Activated T-cell treated with anti-CD3 and anti-CD28 coated beads, Interleukin-2, amount 50 U/mL, for 72 hours (primary cell): ENCODE data around the gene NKIRAS1. TPM values are rescaled to one million over a fixed set of nuclear protein-coding genes. Genes with fewer than 3 reads are reported as not detected.
"Not testable (repeated sequence)": the region's sequence is repeated elsewhere in the genome, so short reads cannot be mapped to it uniquely, and the experiment has no call there.

Experiments
- ATAC-seq, 2 donors: fragments of 150-1000 bp; cut with Tn5 transposase; replicated peaks in 1 of 2; 2 replicates each; pipeline ENCODE4 v1.10.0; 2021; ENCODE audit warnings: moderate library complexity in 2 of 2, mild to moderate bottlenecking in 1 of 2
- DNase-seq, 2 donors: peaks; one replicate each; pipeline ENCODE4 v3.0.0; 2021 to 2022; ENCODE audit warnings: mixed read lengths in 1 of 2
- H3K27ac Mint-ChIP-seq: one replicate; pipeline ENCODE4 v1.8.0; 2022; ENCODE audit warnings: mild to moderate bottlenecking, moderate library complexity, mixed read lengths
- H3K27me3 Mint-ChIP-seq: one replicate; pipeline ENCODE4 v1.8.0; 2022; ENCODE audit warnings: low read depth, mixed read lengths
- H3K36me3 Mint-ChIP-seq, 2 donors: one replicate each; pipeline ENCODE4 v1.8.0; 2022; ENCODE audit warnings: mixed read lengths in 2 of 2, mild to moderate bottlenecking in 1 of 2; ENCODE audit not compliant: insufficient read depth in 2 of 2
- H3K4me1 Mint-ChIP-seq: one replicate; pipeline ENCODE4 v1.8.0; 2022; ENCODE audit warnings: low read depth, mixed read lengths
- H3K4me3 Mint-ChIP-seq, 2 donors: one replicate each; pipeline ENCODE4 v1.8.0; 2022; ENCODE audit warnings: mild to moderate bottlenecking in 2 of 2, mixed read lengths in 2 of 2, moderate library complexity in 2 of 2
- H3K9me3 Mint-ChIP-seq, 2 donors: one replicate each; pipeline ENCODE4 v1.8.0; 2022; ENCODE audit warnings: mixed read lengths in 2 of 2
- total RNA-seq, 2 donors: library from RNA; stranded (reverse); gene quantifications; one replicate each; pipeline ENCODE4 v1.2.3, GENCODE V29; 2022

NKIRAS1 gene
- total RNA-seq, 2 donors from 2014 or later = 2.5 to 3.6 TPM

- no peaks in the 10 kb centered on the region for H3K27me3 Mint-ChIP-seq
- H3K4me1 Mint-ChIP-seq = peaks cover 13% of the 10 kb centered on the region
- no peak overlapping the region for H3K27ac Mint-ChIP-seq
- no peak overlapping the region for H3K4me3 Mint-ChIP-seq
- no peak for ATAC-seq
- H3K36me3 Mint-ChIP-seq = peaks cover 0 to 5% of the 10 kb centered on the region in 2 donors
- H3K9me3 Mint-ChIP-seq = no peaks in the 10 kb centered on the region
- no peak for DNase-seq
Measured at GRCh38 chr3:23884481-23884880, 32.3 kb downstream of the NKIRAS1 start.

GRCh38 chr3:23882487-23882918, 34.3 kb downstream of the NKIRAS1 start:
- no peak for ATAC-seq
- Mint-ChIP-seq H3K36me3 (peaks cover 0 to 5% of the 10 kb centered on the region in 2 donors), H3K27ac (no peak overlapping the region), H3K27me3 (no peaks in the 10 kb centered on the region), H3K4me1 (peaks cover 13% of the 10 kb centered on the region), H3K4me3 (no peak overlapping the region), H3K9me3 (no peaks in the 10 kb centered on the region)
- no peak for DNase-seq

GRCh38 chr3:23881993-23882392, 34.8 kb downstream of the NKIRAS1 start:
- Mint-ChIP-seq H3K4me1 (peaks cover 13% of the 10 kb centered on the region), H3K4me3 (peak overlapping the region; percentile 38 to 58)
- not testable (repeated sequence) for DNase-seq, ATAC-seq, H3K27me3 Mint-ChIP-seq, H3K36me3 Mint-ChIP-seq, H3K27ac Mint-ChIP-seq, H3K9me3 Mint-ChIP-seq

- DNase-seq (no peak), ATAC-seq (no peak)
- no peaks in the 10 kb centered on the region for H3K9me3 Mint-ChIP-seq
- peaks cover 0 to 3% of the 10 kb centered on the region in 2 donors for H3K36me3 Mint-ChIP-seq
- no peak overlapping the region for H3K27ac Mint-ChIP-seq
- peaks cover 19% of the 10 kb centered on the region for H3K4me1 Mint-ChIP-seq
- H3K4me3 Mint-ChIP-seq = no peak overlapping the region
- no peaks in the 10 kb centered on the region for H3K27me3 Mint-ChIP-seq
Measured at GRCh38 chr3:23880703-23881339, 36.0 kb downstream of the NKIRAS1 start.

- peaks cover 19% of the 10 kb centered on the region for H3K4me1 Mint-ChIP-seq
- H3K4me3 Mint-ChIP-seq = no peak overlapping the region
- no peak overlapping the region for H3K27ac Mint-ChIP-seq
- DNase-seq (no peak), ATAC-seq (no peak)
- no peaks in the 10 kb centered on the region for H3K9me3 Mint-ChIP-seq
- peaks cover 0 to 3% of the 10 kb centered on the region in 2 donors for H3K36me3 Mint-ChIP-seq
- no peaks in the 10 kb centered on the region for H3K27me3 Mint-ChIP-seq
Measured at GRCh38 chr3:23879485-23879884, 37.3 kb downstream of the NKIRAS1 start.

GRCh38 chr3:23877329-23877980, 39.3 kb downstream of the NKIRAS1 start:
- ATAC-seq = no peak
- no peak for DNase-seq
- peaks cover 19% of the 10 kb centered on the region for H3K4me1 Mint-ChIP-seq
- H3K27me3 Mint-ChIP-seq = no peaks in the 10 kb centered on the region
- H3K9me3 Mint-ChIP-seq = no peaks in the 10 kb centered on the region
- H3K4me3 Mint-ChIP-seq = no peak overlapping the region
- H3K27ac Mint-ChIP-seq = no peak overlapping the region
- H3K36me3 Mint-ChIP-seq = peaks cover 0 to 3% of the 10 kb centered on the region in 2 donors

GRCh38 chr3:23876923-23877322, 39.9 kb downstream of the NKIRAS1 start:
- Mint-ChIP-seq H3K36me3 (peaks cover 0 to 3% of the 10 kb centered on the region in 2 donors), H3K9me3 (no peaks in the 10 kb centered on the region), H3K27me3 (no peaks in the 10 kb centered on the region), H3K4me3 (no peak overlapping the region), H3K4me1 (peaks cover 17% of the 10 kb centered on the region), H3K27ac (no peak overlapping the region)
- DNase-seq (no peak), ATAC-seq (no peak)

- DNase-seq (no peak), ATAC-seq (no peak)
- H3K27me3 Mint-ChIP-seq = no peaks in the 10 kb centered on the region
- peaks cover 7% of the 10 kb centered on the region for H3K4me1 Mint-ChIP-seq
- no peaks in the 10 kb centered on the region for H3K9me3 Mint-ChIP-seq
- H3K4me3 Mint-ChIP-seq = no peak overlapping the region
- no peak overlapping the region for H3K27ac Mint-ChIP-seq
- H3K36me3 Mint-ChIP-seq = no peaks in the 10 kb centered on the region
Measured at GRCh38 chr3:23875113-23875725, 41.6 kb downstream of the NKIRAS1 start.

GRCh38 chr3:23874359-23875112, 42.3 kb downstream of the NKIRAS1 start:
- H3K9me3 Mint-ChIP-seq = no peaks in the 10 kb centered on the region
- no peaks in the 10 kb centered on the region for H3K27me3 Mint-ChIP-seq
- DNase-seq = no peak

GRCh38 chr3:23873941-23874340, 42.8 kb downstream of the NKIRAS1 start:
- H3K9me3 Mint-ChIP-seq = no peaks in the 10 kb centered on the region
- no peak overlapping the region for H3K27ac Mint-ChIP-seq

More at GRCh38 chr3:23874359-23875112, 42.3 kb downstream of the NKIRAS1 start:
- peaks cover 7% of the 10 kb centered on the region for H3K4me1 Mint-ChIP-seq
- no peak overlapping the region for H3K4me3 Mint-ChIP-seq
- ATAC-seq = no peak
- no peaks in the 10 kb centered on the region for H3K36me3 Mint-ChIP-seq
- H3K27ac Mint-ChIP-seq = no peak overlapping the region

GRCh38 chr3:23872330-23872729, 44.5 kb downstream of the NKIRAS1 start:
- no peak overlapping the region for H3K27ac Mint-ChIP-seq
- no peak overlapping the region for H3K4me3 Mint-ChIP-seq
- no peaks in the 10 kb centered on the region for H3K9me3 Mint-ChIP-seq
- H3K36me3 Mint-ChIP-seq = no peaks in the 10 kb centered on the region
- no peaks in the 10 kb centered on the region for H3K27me3 Mint-ChIP-seq
- ATAC-seq (no peak), DNase-seq (no peak)
- peaks cover 19% of the 10 kb centered on the region for H3K4me1 Mint-ChIP-seq

More at GRCh38 chr3:23873941-23874340, 42.8 kb downstream of the NKIRAS1 start:
- Mint-ChIP-seq H3K4me1 (peaks cover 12% of the 10 kb centered on the region), H3K4me3 (no peak overlapping the region), H3K36me3 (no peaks in the 10 kb centered on the region), H3K27me3 (no peaks in the 10 kb centered on the region)
- no peak for ATAC-seq
- DNase-seq = no peak

- H3K27me3 Mint-ChIP-seq, H3K4me3 Mint-ChIP-seq, H3K27ac Mint-ChIP-seq, DNase-seq, H3K9me3 Mint-ChIP-seq, H3K36me3 Mint-ChIP-seq, ATAC-seq: not testable (repeated sequence)
- peaks cover 16% of the 10 kb centered on the region for H3K4me1 Mint-ChIP-seq
Measured at GRCh38 chr3:23871361-23871760, 45.4 kb downstream of the NKIRAS1 start.

GRCh38 chr3:23870663-23871043, 46.1 kb downstream of the NKIRAS1 start:
- H3K4me1 Mint-ChIP-seq = peaks cover 18% of the 10 kb centered on the region
- not testable (repeated sequence) for H3K27ac Mint-ChIP-seq, H3K4me3 Mint-ChIP-seq, H3K27me3 Mint-ChIP-seq, DNase-seq, H3K9me3 Mint-ChIP-seq, H3K36me3 Mint-ChIP-seq, ATAC-seq
